ENCODE data around the gene C12orf42.

Gene C12orf42

DNA sequence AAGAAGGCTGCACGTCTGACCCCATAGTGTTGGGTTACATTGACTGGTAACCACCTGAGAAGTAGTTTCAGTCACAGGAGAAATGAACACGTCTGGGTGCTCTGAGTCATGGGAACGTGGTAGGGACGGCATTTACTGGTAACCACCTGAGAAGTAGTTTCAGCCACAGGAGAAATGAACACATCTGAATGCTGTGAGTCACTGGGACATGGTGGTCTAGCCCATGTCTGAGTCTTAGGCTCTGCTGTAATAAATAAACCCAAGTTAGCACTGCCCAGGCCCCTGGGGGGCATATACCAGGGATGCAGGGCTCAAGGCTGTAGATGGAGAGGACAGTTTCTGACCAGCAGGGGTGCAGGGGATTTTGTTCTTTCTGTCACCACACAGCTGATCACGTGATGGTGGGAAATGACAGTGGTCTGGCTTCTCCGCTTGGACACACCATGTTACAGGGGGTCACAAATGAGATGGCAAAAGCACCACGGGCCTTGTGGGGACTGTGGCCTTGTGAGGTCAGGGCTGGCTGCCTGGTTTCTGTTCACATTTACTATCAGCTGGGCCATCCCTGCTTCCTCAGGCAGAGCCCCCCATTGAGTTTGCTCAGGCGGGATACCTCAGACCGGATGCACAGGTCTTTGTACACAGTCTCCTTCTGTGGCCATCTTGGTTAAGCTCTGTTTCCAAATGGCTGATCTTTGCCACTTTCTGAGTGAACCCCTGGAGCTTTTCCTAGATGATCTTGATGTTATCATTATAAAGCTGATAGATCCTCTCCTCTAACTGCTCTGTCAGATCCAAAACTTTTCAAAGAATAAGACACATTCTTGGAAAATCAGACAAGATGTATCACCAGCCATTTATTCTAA, 9.8 kb upstream of the C12orf42 start:
- TF ChIP-seq GATA3 (IDR thresholded peaks at IDR 0.05; ENCODE audit: low read depth, low read length) (no peak), GATA2 (IDR thresholded peaks at IDR 0.05; ENCODE audit: low read depth, low read length) (no peak)

DNA sequence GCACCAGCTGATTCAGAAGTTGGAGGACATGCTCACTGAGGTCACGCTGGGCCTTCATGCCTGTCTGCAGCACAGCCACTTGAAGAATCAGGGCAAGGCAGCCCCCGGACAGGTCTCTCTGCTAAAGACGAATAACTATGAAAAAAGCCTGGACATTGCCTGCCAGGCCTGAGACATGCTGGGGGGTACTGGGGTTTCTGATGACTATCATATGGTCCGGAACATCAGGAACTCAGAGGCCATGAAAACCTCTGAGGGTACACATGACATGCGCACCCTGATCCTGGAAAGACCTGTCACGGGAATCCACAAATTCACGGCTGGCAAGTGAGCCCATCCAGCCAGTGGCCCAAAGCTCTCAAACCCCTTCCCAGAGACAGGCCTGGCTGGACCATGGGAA, 8.8 kb upstream of the C12orf42 start:
- TF ChIP-seq GATA2 (IDR thresholded peaks at IDR 0.05; ENCODE audit: low read depth, low read length) (no peak), GATA3 (IDR thresholded peaks at IDR 0.05; ENCODE audit: low read depth, low read length) (no peak)

DNA sequence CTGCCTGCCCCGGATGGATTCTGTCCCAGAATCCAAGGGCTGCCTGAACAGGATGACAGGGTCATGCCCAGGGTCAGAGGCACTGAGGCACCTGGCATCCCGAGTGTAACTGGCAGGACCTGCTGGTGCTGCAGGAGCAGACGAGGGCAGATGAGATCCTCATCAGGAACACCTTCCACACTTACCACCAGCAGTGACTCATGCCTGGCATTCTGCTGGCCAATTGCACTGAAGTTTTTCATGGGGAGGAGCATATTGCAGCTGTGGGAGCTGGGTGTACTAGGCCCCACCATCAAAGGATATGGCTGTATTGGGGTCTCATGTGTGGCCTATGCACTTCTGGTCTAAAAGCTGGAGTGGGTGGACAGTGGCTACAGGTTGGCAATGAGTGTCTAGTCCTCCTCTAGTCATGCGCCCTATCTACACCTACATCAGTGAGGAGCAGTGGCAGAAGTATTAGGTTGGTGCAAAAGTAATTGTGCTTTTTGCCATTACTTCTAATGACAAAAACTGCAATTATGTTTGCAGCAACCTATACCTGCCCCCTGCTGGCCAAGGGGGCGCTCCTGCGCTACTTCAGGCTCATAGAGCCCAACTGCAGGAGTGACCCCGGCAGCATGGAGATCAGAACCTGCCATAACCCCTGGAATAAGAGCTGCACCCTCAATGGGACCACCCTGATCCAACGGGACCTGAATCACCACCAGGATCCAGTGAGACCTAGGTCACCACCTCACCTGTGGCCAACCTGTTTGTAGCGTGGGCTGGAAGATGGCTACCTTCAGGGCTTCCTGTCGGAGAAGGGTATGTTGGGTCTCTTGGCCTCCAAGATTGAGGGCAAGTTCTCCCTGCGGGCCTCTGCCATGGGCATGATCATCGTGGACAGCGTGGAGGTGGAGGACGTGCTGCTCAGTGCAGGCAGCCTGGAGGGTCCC, 8.0 kb upstream of the C12orf42 start:
- no peak for TF ChIP-seq GATA2 (IDR thresholded peaks at IDR 0.05; ENCODE audit: low read depth, low read length)
- TF ChIP-seq GATA3 (IDR thresholded peaks at IDR 0.05; ENCODE audit: low read depth, low read length): no peak

DNA sequence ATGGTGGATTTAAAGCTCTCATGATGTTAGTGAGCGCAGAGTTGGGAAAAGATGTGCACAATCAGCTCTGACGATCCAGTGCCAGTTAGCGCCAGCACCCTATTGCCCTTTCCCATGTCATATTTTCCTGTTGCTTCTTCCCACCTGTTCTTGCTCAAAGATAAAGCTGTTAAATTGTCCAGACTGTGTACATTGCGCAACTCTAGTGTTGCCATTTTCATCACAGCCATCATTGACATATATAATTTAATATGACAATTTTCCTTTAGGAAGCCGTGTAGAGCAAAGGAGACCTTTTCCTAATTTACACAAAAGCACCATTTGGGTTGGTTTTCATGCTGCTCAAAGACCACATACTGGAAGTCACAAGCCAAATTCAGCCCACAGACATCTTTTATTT, 5.7 kb upstream of the C12orf42 start:
- no peak for TF ChIP-seq GATA2 (IDR thresholded peaks at IDR 0.05; ENCODE audit: low read depth, low read length)
- no peak for TF ChIP-seq GATA3 (IDR thresholded peaks at IDR 0.05; ENCODE audit: low read depth, low read length)

DNA sequence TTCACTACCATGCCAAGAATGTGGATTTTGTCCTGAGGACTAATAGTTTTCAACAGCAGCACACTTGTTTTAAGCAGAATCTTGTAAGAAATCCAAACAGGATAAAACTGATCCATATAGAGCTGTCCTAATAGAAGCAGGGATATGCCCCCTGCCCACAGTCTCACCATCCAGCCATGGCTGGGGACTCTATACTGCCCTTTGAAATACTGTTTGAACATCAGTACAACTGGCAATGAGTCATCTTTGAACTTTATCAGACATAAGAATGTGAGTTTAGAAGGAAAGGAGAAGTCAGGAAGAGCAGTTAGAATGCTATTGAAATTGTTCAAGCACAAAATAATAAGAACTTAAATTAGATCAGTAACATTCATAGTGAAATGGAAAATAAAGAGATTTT, 3.8 kb upstream of the C12orf42 start:
- TF ChIP-seq GATA3 (IDR thresholded peaks at IDR 0.05; ENCODE audit: low read depth, low read length): no peak
- no peak for TF ChIP-seq GATA2 (IDR thresholded peaks at IDR 0.05; ENCODE audit: low read depth, low read length)

- no peak for TF ChIP-seq GATA3 (IDR thresholded peaks at IDR 0.05; ENCODE audit: low read depth, low read length)
- no peak for TF ChIP-seq GATA2 (IDR thresholded peaks at IDR 0.05; ENCODE audit: low read depth, low read length)
These were observed 3.2 kb upstream of the C12orf42 start for GRCh38 chr12:103498990-103499389.

DNA sequence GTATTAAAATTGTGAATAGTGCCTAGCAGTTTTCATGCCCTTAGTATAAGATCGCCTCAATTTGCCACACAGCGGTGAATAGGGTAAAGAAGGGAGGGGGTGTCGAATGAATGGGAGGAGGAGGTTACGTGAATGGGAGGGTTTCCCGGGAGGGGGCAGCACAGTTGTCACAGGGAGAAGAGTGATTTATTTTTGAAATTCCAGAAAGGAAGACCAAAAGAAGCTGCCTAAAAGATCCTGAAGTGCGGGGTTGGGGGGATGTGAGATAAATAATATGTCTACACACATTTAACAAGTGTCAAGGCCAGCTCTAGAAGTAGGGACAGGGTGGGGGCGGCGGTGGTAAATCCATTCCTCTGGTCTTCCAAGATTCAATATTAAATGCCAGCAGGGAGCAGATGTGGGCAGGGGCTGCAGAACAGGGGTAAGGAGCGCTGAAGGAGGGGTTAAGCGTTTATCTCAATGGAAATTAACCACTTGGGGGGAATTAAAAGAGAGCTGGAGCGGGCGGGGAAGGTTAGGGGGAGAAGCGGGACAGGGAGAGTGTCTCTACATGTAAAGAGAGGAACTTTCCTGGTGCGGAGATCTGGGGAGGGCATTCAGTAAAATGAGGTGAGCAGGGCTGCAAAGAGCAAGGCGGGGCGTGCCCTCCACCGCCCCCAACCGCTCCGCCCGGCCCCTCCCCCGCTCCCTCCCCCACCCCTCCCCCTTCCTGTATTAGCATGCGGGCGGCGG, 867 bp downstream of the C12orf42 start:
- TF ChIP-seq GATA3 (IDR thresholded peaks at IDR 0.05; ENCODE audit: low read depth, low read length) (no peak), GATA2 (IDR thresholded peaks at IDR 0.05; ENCODE audit: low read depth, low read length) (no peak)

DNA sequence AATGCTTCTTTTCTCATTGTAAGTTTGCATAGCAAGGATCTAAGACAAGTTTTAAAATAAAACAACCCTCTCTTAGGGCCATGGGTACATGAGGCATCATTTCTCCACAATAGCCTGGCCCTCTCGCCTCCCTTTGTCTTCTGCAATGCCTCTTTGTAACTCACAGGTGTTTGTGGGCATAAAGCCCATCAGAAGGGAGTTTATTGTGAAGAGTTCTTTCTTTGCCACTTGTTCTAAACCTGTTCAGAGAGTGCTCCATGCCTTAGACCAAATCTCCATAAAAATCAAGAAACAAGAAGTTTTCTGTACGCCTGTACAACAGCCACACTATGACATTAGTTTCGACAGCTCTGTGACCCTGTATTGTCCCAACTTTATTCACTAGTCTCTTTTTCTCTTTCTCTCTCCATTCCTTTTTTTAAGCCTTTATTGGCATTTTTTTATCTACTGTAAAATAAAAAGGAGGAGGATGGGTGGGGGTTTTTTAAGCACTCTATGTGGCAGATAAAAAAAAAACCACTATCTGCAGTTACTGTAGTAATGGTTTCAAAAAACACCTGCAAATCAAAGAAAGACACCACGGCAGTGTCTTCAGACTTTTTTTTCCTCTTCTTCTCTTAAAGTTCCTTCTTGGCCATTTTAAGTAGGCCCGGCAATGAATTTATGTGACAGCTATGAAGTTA, 1.6 kb downstream of the C12orf42 start:
- TF ChIP-seq GATA3 (IDR thresholded peaks at IDR 0.05; ENCODE audit: low read depth, low read length) (no peak), GATA2 (IDR thresholded peaks at IDR 0.05; ENCODE audit: low read depth, low read length) (no peak)

- TF ChIP-seq GATA2 (IDR thresholded peaks at IDR 0.05; ENCODE audit: low read depth, low read length): no peak
- TF ChIP-seq GATA3 (IDR thresholded peaks at IDR 0.05; ENCODE audit: low read depth, low read length): no peak
These were observed 2.6 kb downstream of the C12orf42 start for GRCh38 chr12:103493199-103493598.

DNA sequence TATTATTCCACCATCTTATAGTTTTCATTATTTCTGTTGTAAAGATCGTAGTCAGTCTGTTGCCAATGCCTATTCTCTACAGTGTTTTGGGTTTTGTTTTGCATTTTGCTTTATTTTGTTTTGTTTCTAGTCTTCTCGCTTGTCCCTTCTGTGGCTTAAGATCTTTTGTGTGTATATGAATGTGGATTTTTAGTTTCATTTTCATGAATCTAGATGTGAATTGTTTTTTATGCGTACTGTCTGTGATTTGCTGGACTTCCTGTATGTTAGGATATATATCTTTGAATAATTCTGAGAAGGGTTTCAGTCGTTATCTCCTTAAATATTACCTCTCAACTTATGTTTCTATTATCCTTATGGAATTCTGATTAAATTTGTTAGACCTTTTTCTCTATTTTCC, 13.4 kb downstream of the C12orf42 start:
- TF ChIP-seq GATA2 (IDR thresholded peaks at IDR 0.05; ENCODE audit: low read depth, low read length) (no peak), GATA3 (IDR thresholded peaks at IDR 0.05; ENCODE audit: low read depth, low read length) (no peak)

DNA sequence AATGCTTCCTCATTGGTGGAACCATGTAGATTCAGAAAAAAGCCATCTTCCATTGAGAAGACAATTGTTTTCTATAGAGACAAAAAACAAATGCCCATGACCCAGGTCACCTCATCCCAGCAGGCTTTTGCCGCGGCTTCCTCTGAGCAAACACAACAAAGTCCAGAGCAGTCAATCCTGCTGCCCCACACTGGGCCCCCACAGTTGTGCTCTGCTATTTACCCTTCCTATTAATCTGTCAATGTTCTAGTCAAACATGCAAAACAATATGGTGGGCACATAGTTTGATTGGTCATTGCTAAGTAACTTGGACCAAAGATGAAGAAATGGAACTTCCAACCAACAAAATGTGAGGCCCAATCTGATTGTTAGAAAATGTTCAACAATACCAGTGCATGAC, 20.7 kb downstream of the C12orf42 start:
- no peak for TF ChIP-seq GATA3 (IDR thresholded peaks at IDR 0.05; ENCODE audit: low read depth, low read length)
- no peak for TF ChIP-seq GATA2 (IDR thresholded peaks at IDR 0.05; ENCODE audit: low read depth, low read length)

DNA sequence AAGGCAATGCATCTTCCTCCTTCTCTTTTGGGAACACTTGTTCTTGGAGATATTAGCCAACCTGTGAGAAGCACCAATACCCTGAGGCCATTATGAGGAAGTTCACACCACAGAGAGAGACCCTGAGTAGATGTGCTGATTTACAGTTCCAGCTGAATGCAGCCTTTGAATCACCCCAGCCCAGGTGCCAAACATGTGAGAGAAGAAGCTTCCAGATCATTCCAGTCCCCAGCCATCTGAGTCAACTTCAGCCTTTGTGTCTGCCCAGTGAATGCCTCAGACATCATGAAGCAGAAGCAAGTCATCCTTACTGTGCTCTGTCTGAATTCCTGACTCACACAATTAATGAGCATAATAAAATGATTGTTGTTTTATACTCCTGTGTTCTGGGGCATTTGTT, 25.1 kb downstream of the C12orf42 start:
- TF ChIP-seq GATA3 (IDR thresholded peaks at IDR 0.05; ENCODE audit: low read depth, low read length): no peak
- no peak for TF ChIP-seq GATA2 (IDR thresholded peaks at IDR 0.05; ENCODE audit: low read depth, low read length)

- TF ChIP-seq GATA2 (IDR thresholded peaks at IDR 0.05; ENCODE audit: low read depth, low read length): no peak
- TF ChIP-seq GATA3 (IDR thresholded peaks at IDR 0.05; ENCODE audit: low read depth, low read length): no peak
These were observed 26.0 kb downstream of the C12orf42 start for GRCh38 chr12:103469719-103470118.

All from SH-SY5Y (cell line).